ENCODE measurements around the gene CPSF3. TPM values are rescaled to one million over a fixed set of nuclear protein-coding genes. Genes with fewer than 3 reads are reported as not detected.

CPSF3 gene
- total and polyA plus RNA-seq, 2 of the 13 experiments (the other 11 are each of a cell fraction or from before 2014, with no cell fraction given), result 19.8 to 93.0 TPM

- no peak for TF ChIP-seq ZNF710 (CRISPR knock-in tag; IDR thresholded peaks at IDR 0.05; ENCODE audit: borderline replicate concordance)
- TF ChIP-seq ATF7 (IDR thresholded peaks at IDR 0.05), result no peak
- no peak for TF ChIP-seq ATF7 (CRISPR knock-in tag; IDR thresholded peaks at IDR 0.05)
- TF ChIP-seq NR0B2 (CRISPR knock-in tag; IDR thresholded peaks at IDR 0.05), result peak; percentile 60; the same call in 1 of the 2 replicates
- TF ChIP-seq ZNF460 (CRISPR knock-in tag; IDR thresholded peaks at IDR 0.05; ENCODE audit: borderline replicate concordance), result no peak
- 0 out of 2 replicates have a peak, but pooled peaks have one; percentile 74 for TF ChIP-seq ZNF790 (CRISPR knock-in tag; IDR thresholded peaks at IDR 0.05; ENCODE audit: borderline replicate concordance)
- no peak for TF ChIP-seq YEATS2 (CRISPR knock-in tag; IDR thresholded peaks at IDR 0.05; ENCODE audit: borderline replicate concordance)
- no peak for TF ChIP-seq SYNCRIP (IDR thresholded peaks at IDR 0.05; ENCODE audit: insufficient read depth, low read depth, low read length)
- TF ChIP-seq AHDC1 (CRISPR knock-in tag; IDR thresholded peaks at IDR 0.05; ENCODE audit: borderline replicate concordance), result peak; percentile 12; the same call in 1 of the 2 replicates
- TF ChIP-seq TBX3 (IDR thresholded peaks at IDR 0.05; ENCODE audit: borderline replicate concordance), result no peak
- peak; percentile 66; the same call in 1 of the 2 replicates for TF ChIP-seq MIER3 (CRISPR knock-in tag; IDR thresholded peaks at IDR 0.05; ENCODE audit: borderline replicate concordance)
- TF ChIP-seq JDP2 (CRISPR knock-in tag; IDR thresholded peaks at IDR 0.05; ENCODE audit: borderline replicate concordance), result no peak
- no peak for TF ChIP-seq PRPF4 (IDR thresholded peaks at IDR 0.05; ENCODE audit: low read depth, low read length, poor library complexity, severe bottlenecking)
- TF ChIP-seq GATAD2A (CRISPR knock-in tag; IDR thresholded peaks at IDR 0.05), result peak; percentile 21; the same call in 1 of the 2 replicates
- no peak for TF ChIP-seq CBX2 (IDR thresholded peaks at IDR 0.05; ENCODE audit: low read depth, low read length)
- no peak; the same call in 1 of the 2 replicates for TF ChIP-seq CBX2 (CRISPR knock-in tag; IDR thresholded peaks at IDR 0.05; ENCODE audit: low read depth)
- no peak for TF ChIP-seq KDM5A (IDR thresholded peaks at IDR 0.05; ENCODE audit: borderline replicate concordance, low read length)
- TF ChIP-seq ZNF75D (CRISPR knock-in tag; IDR thresholded peaks at IDR 0.05; ENCODE audit: borderline replicate concordance), result no peak
- 0 out of 2 replicates have a peak, but pooled peaks have one; percentile 66 for TF ChIP-seq ZNF776 (CRISPR knock-in tag; IDR thresholded peaks at IDR 0.05)
- no peak for TF ChIP-seq ZNF672 (CRISPR knock-in tag; IDR thresholded peaks at IDR 0.05)
- TF ChIP-seq NAIF1 (CRISPR knock-in tag; IDR thresholded peaks at IDR 0.05; ENCODE audit: borderline replicate concordance), result no peak
- no peak for TF ChIP-seq ZNF562 (CRISPR knock-in tag; IDR thresholded peaks at IDR 0.05; ENCODE audit: borderline replicate concordance)
These were observed 944 bp upstream of the CPSF3 start (continued) for GRCh38 chr2:9422321-9423099.
